ENCODE measurements around the gene NBEA. TPM values are rescaled to one million over a fixed set of nuclear protein-coding genes. Genes with fewer than 3 reads are reported as not detected.

The NBEA gene
- total and polyA plus RNA-seq, 3 experiments from 2014 or later, result 0.14 to 0.24 (median 0.20) TPM

GRCh38 chr13:35474496-35475211 lies 532.6 kb downstream of the NBEA start:
- H3K27ac ChIP-seq (ENCODE audit: low read depth, low read length), result no peak overlapping the region
- H3K9me3 ChIP-seq (ENCODE audit: low read length), result no peaks in the 10 kb centered on the region
- no peak overlapping the region for H3K4me3 ChIP-seq (ENCODE audit: low read length)
- DNase-seq, result no peak
- H3K36me3 ChIP-seq (ENCODE audit: insufficient read depth, low read length), result no peaks in the 10 kb centered on the region
- CTCF ChIA-PET, result no interaction called here
- peak overlapping the region in 4 of 7 donors; percentile 6 to 74 (median 30) for H3K4me3 Mint-ChIP-seq
- H3K36me3 Mint-ChIP-seq, result peaks cover 0 to 19% (median 0%) of the 10 kb centered on the region in 3 donors
- peaks cover 14 to 22% (median 14%) of the 10 kb centered on the region in 3 donors for H3K4me1 Mint-ChIP-seq
- POLR2A ChIA-PET, result no interaction called here
- peaks cover 14 to 64% (median 31%) of the 10 kb centered on the region in 5 donors for H3K9me3 Mint-ChIP-seq
- peaks cover 21% of the 10 kb centered on the region for H3K27me3 ChIP-seq (ENCODE audit: insufficient read depth, low read length, poor library complexity, severe bottlenecking)
- H3K27me3 Mint-ChIP-seq, result peaks cover 42 to 59% of the 10 kb centered on the region in 2 donors
- no peak overlapping the region for H3K27ac Mint-ChIP-seq
- peaks cover 8% of the 10 kb centered on the region for H3K4me1 ChIP-seq (ENCODE audit: insufficient read depth, low read length)

- peaks cover 14 to 22% (median 14%) of the 10 kb centered on the region in 3 donors for H3K4me1 Mint-ChIP-seq
- DNase-seq, result no peak
These were observed 533.3 kb downstream of the NBEA start for GRCh38 chr13:35475212-35475959.

GRCh38 chr13:35475960-35476943 lies 534.2 kb downstream of the NBEA start, which contains the start of gene MAB21L1:
Gene MAB21L1 (minus strand): TSS chr13:35476689. CDS start chr13:35476138, 551 bp downstream.
- H3K27ac Mint-ChIP-seq, result peak within 1 kb of the TSS in 1 of 8 donors; percentile 4
- H3K27ac ChIP-seq (ENCODE audit: low read depth, low read length), result no peak within 1 kb of the TSS
- ChIA-PET CTCF (no interaction called here), POLR2A (no interaction called here)
- H3K4me1 ChIP-seq (ENCODE audit: insufficient read depth, low read length), result peaks cover 8% of the 10 kb centered on the region
- H3K36me3 Mint-ChIP-seq, result peaks cover 0 to 12% (median 0%) of the 10 kb centered on the region in 3 donors
- H3K27me3 ChIP-seq (ENCODE audit: insufficient read depth, low read length, poor library complexity, severe bottlenecking), result peaks cover 21% of the 10 kb centered on the region
- no peak for DNase-seq
- peaks cover 13 to 22% (median 14%) of the 10 kb centered on the region in 3 donors for H3K4me1 Mint-ChIP-seq
- peak within 1 kb of the TSS; percentile 35 for H3K4me3 ChIP-seq (ENCODE audit: low read length)
- H3K27me3 Mint-ChIP-seq, result peaks cover 32 to 50% of the 10 kb centered on the region in 2 donors
- H3K36me3 ChIP-seq (ENCODE audit: insufficient read depth, low read length), result no peaks in the 10 kb centered on the region
- no peaks in the 10 kb centered on the region for H3K9me3 ChIP-seq (ENCODE audit: low read length)
- peak within 1 kb of the TSS in 6 of 7 donors; percentile 41 to 80 (median 61) for H3K4me3 Mint-ChIP-seq
- peaks cover 9 to 58% (median 24%) of the 10 kb centered on the region in 5 donors for H3K9me3 Mint-ChIP-seq

More at GRCh38 chr13:35475212-35475959, 533.3 kb downstream of the NBEA start:
- Mint-ChIP-seq H3K36me3 (peaks cover 0 to 14% (median 0%) of the 10 kb centered on the region in 3 donors), H3K27ac (no peak overlapping the region), H3K9me3 (peaks cover 11 to 58% (median 25%) of the 10 kb centered on the region in 5 donors), H3K4me3 (peak overlapping the region in 6 of 7 donors; percentile 29 to 74 (median 49)), H3K27me3 (peaks cover 38 to 51% of the 10 kb centered on the region in 2 donors)
- Histone ChIP-seq H3K4me1 (ENCODE audit: insufficient read depth, low read length) (peaks cover 8% of the 10 kb centered on the region), H3K4me3 (ENCODE audit: low read length) (peak overlapping the region; percentile 35), H3K27ac (ENCODE audit: low read depth, low read length) (no peak overlapping the region), H3K36me3 (ENCODE audit: insufficient read depth, low read length) (no peaks in the 10 kb centered on the region), H3K27me3 (ENCODE audit: insufficient read depth, low read length, poor library complexity, severe bottlenecking) (peaks cover 21% of the 10 kb centered on the region), H3K9me3 (ENCODE audit: low read length) (no peaks in the 10 kb centered on the region)
- ChIA-PET CTCF (no interaction called here), POLR2A (no interaction called here)

- peaks cover 21% of the 10 kb centered on the region for H3K27me3 ChIP-seq (ENCODE audit: insufficient read depth, low read length, poor library complexity, severe bottlenecking)
- no peak overlapping the region for H3K27ac Mint-ChIP-seq
- H3K9me3 Mint-ChIP-seq, result peaks cover 9 to 46% (median 21%) of the 10 kb centered on the region in 5 donors
- CTCF ChIA-PET, result no interaction called here
- no peaks in the 10 kb centered on the region for H3K36me3 ChIP-seq (ENCODE audit: insufficient read depth, low read length)
- peaks cover 8% of the 10 kb centered on the region for H3K4me1 ChIP-seq (ENCODE audit: insufficient read depth, low read length)
- no peak overlapping the region for H3K27ac ChIP-seq (ENCODE audit: low read depth, low read length)
- peaks cover 13 to 22% (median 14%) of the 10 kb centered on the region in 3 donors for H3K4me1 Mint-ChIP-seq
- peaks cover 32 to 45% of the 10 kb centered on the region in 2 donors for H3K27me3 Mint-ChIP-seq
- H3K4me3 Mint-ChIP-seq, result no peak overlapping the region
- H3K4me3 ChIP-seq (ENCODE audit: low read length), result no peak overlapping the region
- DNase-seq, result no peak
- H3K9me3 ChIP-seq (ENCODE audit: low read length), result no peaks in the 10 kb centered on the region
- H3K36me3 Mint-ChIP-seq, result peaks cover 0 to 12% (median 0%) of the 10 kb centered on the region in 3 donors
- POLR2A ChIA-PET, result no interaction called here
These were observed 535.4 kb downstream of the NBEA start for GRCh38 chr13:35477386-35477946.

GRCh38 chr13:35478271-35479037 lies 536.4 kb downstream of the NBEA start:
- Mint-ChIP-seq H3K4me3 (no peak overlapping the region), H3K4me1 (peaks cover 13 to 22% (median 14%) of the 10 kb centered on the region in 3 donors), H3K9me3 (peaks cover 9 to 44% (median 21%) of the 10 kb centered on the region in 5 donors), H3K27ac (no peak overlapping the region), H3K27me3 (peaks cover 31 to 45% of the 10 kb centered on the region in 2 donors), H3K36me3 (peaks cover 0 to 12% (median 0%) of the 10 kb centered on the region in 3 donors)
- no peak overlapping the region for H3K4me3 ChIP-seq (ENCODE audit: low read length)
- H3K9me3 ChIP-seq (ENCODE audit: low read length), result no peaks in the 10 kb centered on the region
- no peaks in the 10 kb centered on the region for H3K36me3 ChIP-seq (ENCODE audit: insufficient read depth, low read length)
- ChIA-PET CTCF (no interaction called here), POLR2A (no interaction called here)
- DNase-seq, result no peak
- peaks cover 21% of the 10 kb centered on the region for H3K27me3 ChIP-seq (ENCODE audit: insufficient read depth, low read length, poor library complexity, severe bottlenecking)
- no peak overlapping the region for H3K27ac ChIP-seq (ENCODE audit: low read depth, low read length)
- H3K4me1 ChIP-seq (ENCODE audit: insufficient read depth, low read length), result peaks cover 8% of the 10 kb centered on the region

GRCh38 chr13:35479038-35479492 lies 537.0 kb downstream of the NBEA start:
- ChIA-PET POLR2A (no interaction called here), CTCF (no interaction called here)
- peaks cover 13 to 22% (median 14%) of the 10 kb centered on the region in 3 donors for H3K4me1 Mint-ChIP-seq
- H3K27me3 Mint-ChIP-seq, result peaks cover 26 to 45% of the 10 kb centered on the region in 2 donors
- H3K4me3 Mint-ChIP-seq, result no peak overlapping the region
- H3K27ac ChIP-seq (ENCODE audit: low read depth, low read length), result no peak overlapping the region
- peaks cover 21% of the 10 kb centered on the region for H3K27me3 ChIP-seq (ENCODE audit: insufficient read depth, low read length, poor library complexity, severe bottlenecking)
- H3K36me3 ChIP-seq (ENCODE audit: insufficient read depth, low read length), result no peaks in the 10 kb centered on the region
- no peak for DNase-seq
- peaks cover 6 to 42% (median 21%) of the 10 kb centered on the region in 5 donors for H3K9me3 Mint-ChIP-seq
- peaks cover 8% of the 10 kb centered on the region for H3K4me1 ChIP-seq (ENCODE audit: insufficient read depth, low read length)
- no peak overlapping the region for H3K27ac Mint-ChIP-seq
- no peaks in the 10 kb centered on the region for H3K9me3 ChIP-seq (ENCODE audit: low read length)
- peaks cover 0 to 12% (median 0%) of the 10 kb centered on the region in 3 donors for H3K36me3 Mint-ChIP-seq
- no peak overlapping the region for H3K4me3 ChIP-seq (ENCODE audit: low read length)

GRCh38 chr13:35479706-35480105 lies 537.6 kb downstream of the NBEA start:
- CTCF ChIA-PET, result no interaction called here

More at GRCh38 chr13:35479706-35480105, 537.6 kb downstream of the NBEA start:
- Mint-ChIP-seq H3K4me3 (no peak overlapping the region), H3K36me3 (peaks cover 0 to 9% (median 0%) of the 10 kb centered on the region in 3 donors), H3K4me1 (peaks cover 11 to 18% (median 12%) of the 10 kb centered on the region in 3 donors), H3K27ac (no peak overlapping the region), H3K9me3 (peaks cover 4 to 38% (median 15%) of the 10 kb centered on the region in 5 donors), H3K27me3 (peaks cover 21 to 41% of the 10 kb centered on the region in 2 donors)
- DNase-seq, result no peak
- H3K36me3 ChIP-seq (ENCODE audit: insufficient read depth, low read length), result no peaks in the 10 kb centered on the region
- H3K27ac ChIP-seq (ENCODE audit: low read depth, low read length), result no peak overlapping the region
- H3K27me3 ChIP-seq (ENCODE audit: insufficient read depth, low read length, poor library complexity, severe bottlenecking), result peaks cover 21% of the 10 kb centered on the region
- H3K4me1 ChIP-seq (ENCODE audit: insufficient read depth, low read length), result peaks cover 8% of the 10 kb centered on the region
- no peak overlapping the region for H3K4me3 ChIP-seq (ENCODE audit: low read length)
- POLR2A ChIA-PET, result no interaction called here
- no peaks in the 10 kb centered on the region for H3K9me3 ChIP-seq (ENCODE audit: low read length)

Data from CD8-positive, alpha-beta memory T cell (primary cell).